HG03354 (cell line): ENCODE results near the gene PTPN14.
"Not testable (repeated sequence)": the region's sequence is repeated elsewhere in the genome, so short reads cannot be mapped to it uniquely, and the experiment has no call there.

Source experiments
- ATAC-seq: cut with Tn5 transposase; IDR thresholded peaks from one replicate; pipeline ENCODE4 v1.9.1; 2021; ENCODE audit warnings: mild to moderate bottlenecking; ENCODE audit not compliant: unreplicated experiment, poor library complexity, severe bottlenecking

Gene PTPN14

GRCh38 chr1:214545293-214545692 lies 6.1 kb downstream of the PTPN14 start:
- ATAC-seq = no peak

GRCh38 chr1:214544791-214545190 lies 6.6 kb downstream of the PTPN14 start:
- ATAC-seq = no peak

GRCh38 chr1:214542275-214543199 lies 8.9 kb downstream of the PTPN14 start:
- ATAC-seq = no peak

GRCh38 chr1:214541693-214542092 lies 9.7 kb downstream of the PTPN14 start:
- ATAC-seq = no peak

GRCh38 chr1:214541206-214541605 lies 10.2 kb downstream of the PTPN14 start:
- ATAC-seq = no peak

- no peak for ATAC-seq
Observed at GRCh38 chr1:214540324-214540723, 11.1 kb downstream of the PTPN14 start.

- no peak for ATAC-seq
Observed at GRCh38 chr1:214538496-214538895, 12.9 kb downstream of the PTPN14 start.

GRCh38 chr1:214537872-214538473 lies 13.4 kb downstream of the PTPN14 start:
- no peak for ATAC-seq

GRCh38 chr1:214537219-214537618 lies 14.2 kb downstream of the PTPN14 start:
- ATAC-seq = no peak

GRCh38 chr1:214532070-214532469 lies 19.3 kb downstream of the PTPN14 start:
- no peak for ATAC-seq

GRCh38 chr1:214525535-214526019 lies 25.8 kb downstream of the PTPN14 start:
- ATAC-seq = peak; percentile 72

GRCh38 chr1:214524824-214525223 lies 26.6 kb downstream of the PTPN14 start:
- ATAC-seq = peak; percentile 12

GRCh38 chr1:214523124-214523824 lies 28.1 kb downstream of the PTPN14 start:
- ATAC-seq = no peak

GRCh38 chr1:214521458-214521857 lies 29.9 kb downstream of the PTPN14 start:
- ATAC-seq = not testable (repeated sequence)

GRCh38 chr1:214520544-214521165 lies 30.7 kb downstream of the PTPN14 start:
- ATAC-seq = no peak

- ATAC-seq = no peak
Observed at GRCh38 chr1:214518361-214518760, 33.0 kb downstream of the PTPN14 start.

- ATAC-seq = no peak
Observed at GRCh38 chr1:214516434-214517326, 34.7 kb downstream of the PTPN14 start.

- ATAC-seq = no peak
Observed at GRCh38 chr1:214515544-214516433, 35.6 kb downstream of the PTPN14 start.
